Left ventricle myocardium inferior (tissue), 1 donor: ENCODE results near the gene ASTL. TPM values are rescaled to one million over a fixed set of nuclear protein-coding genes. Genes with fewer than 3 reads are reported as not detected.

Experiments used
- DNase-seq: peaks from one replicate; pipeline ENCODE4 v3.0.0-alpha.2; 2020
- H3K27ac ChIP-seq: fragments of 200-600 bp; replicated peaks from 2 replicates; pipeline ENCODE4 v1.8.0; 2021
- H3K27me3 ChIP-seq: fragments of 200-600 bp; 2 replicates; pipeline ENCODE4 v1.8.0; 2021; ENCODE audit warnings: low read depth
- H3K36me3 ChIP-seq: fragments of 200-600 bp; 2 replicates; pipeline ENCODE4 v1.8.0; 2021
- H3K4me1 ChIP-seq: fragments of 200-600 bp; 2 replicates; pipeline ENCODE4 v1.8.0; 2021
- H3K4me3 ChIP-seq: fragments of 200-600 bp; 2 replicates; pipeline ENCODE4 v1.8.0; 2021; ENCODE audit warnings: mild to moderate bottlenecking, moderate library complexity
- H3K9me3 ChIP-seq: fragments of 200-600 bp; replicated peaks from 2 replicates; pipeline ENCODE4 v1.8.0; 2021
- intact Hi-C: fragments of 100-400 bp; cut with micrococcal nuclease; formaldehyde crosslinking; loops from one replicate; pipeline ENCODE4 v1.11.0; 2022
- total RNA-seq: library from RNA; stranded (reverse); fragmentation: NEBNext Ultra II Directional; extraction: Animal tissue kit (Norgen Biotek cat#: 25700); gene quantifications from one replicate; pipeline ENCODE4 v1.2.1, GENCODE V29; 2021
- TF ChIP-seq, protein P1 (sequence below): fragments of 200-600 bp; IDR thresholded peaks from 2 replicates; pipeline ENCODE4 v1.8.0; 2021; ENCODE audit warnings: antibody characterized with exemption, mild to moderate bottlenecking, borderline replicate concordance
- donor health status: DM: no; HTN: yes; CAD: no; lungs with severe emphysema.

ASTL gene
- total RNA-seq, 1 donor from 2014 or later, result not detected

DNA sequence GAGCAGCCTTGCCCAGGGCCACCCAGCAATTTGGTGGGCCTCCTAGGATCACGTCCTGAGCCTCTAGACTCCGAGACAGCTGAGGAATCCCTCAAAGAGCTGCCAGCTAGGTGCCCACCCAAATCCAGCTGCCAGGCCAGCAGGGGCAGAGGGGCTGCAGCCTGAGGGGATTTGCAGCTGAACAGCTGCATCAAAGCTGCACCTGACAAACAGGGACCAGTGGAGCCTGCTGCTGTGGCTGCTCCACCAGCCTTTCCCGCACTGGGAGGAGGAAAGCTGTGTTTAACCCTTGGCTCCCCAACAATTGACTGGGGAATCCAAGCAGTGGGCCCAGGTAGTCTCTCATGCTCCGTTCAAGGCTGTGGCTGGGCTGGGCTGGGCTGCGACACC, 30.2 kb downstream of the ASTL start:
- no peaks in the 10 kb centered on the region for H3K36me3 ChIP-seq
- no peak for DNase-seq
- intact Hi-C loops, result no loop called here
- TF ChIP-seq, protein P1, sequence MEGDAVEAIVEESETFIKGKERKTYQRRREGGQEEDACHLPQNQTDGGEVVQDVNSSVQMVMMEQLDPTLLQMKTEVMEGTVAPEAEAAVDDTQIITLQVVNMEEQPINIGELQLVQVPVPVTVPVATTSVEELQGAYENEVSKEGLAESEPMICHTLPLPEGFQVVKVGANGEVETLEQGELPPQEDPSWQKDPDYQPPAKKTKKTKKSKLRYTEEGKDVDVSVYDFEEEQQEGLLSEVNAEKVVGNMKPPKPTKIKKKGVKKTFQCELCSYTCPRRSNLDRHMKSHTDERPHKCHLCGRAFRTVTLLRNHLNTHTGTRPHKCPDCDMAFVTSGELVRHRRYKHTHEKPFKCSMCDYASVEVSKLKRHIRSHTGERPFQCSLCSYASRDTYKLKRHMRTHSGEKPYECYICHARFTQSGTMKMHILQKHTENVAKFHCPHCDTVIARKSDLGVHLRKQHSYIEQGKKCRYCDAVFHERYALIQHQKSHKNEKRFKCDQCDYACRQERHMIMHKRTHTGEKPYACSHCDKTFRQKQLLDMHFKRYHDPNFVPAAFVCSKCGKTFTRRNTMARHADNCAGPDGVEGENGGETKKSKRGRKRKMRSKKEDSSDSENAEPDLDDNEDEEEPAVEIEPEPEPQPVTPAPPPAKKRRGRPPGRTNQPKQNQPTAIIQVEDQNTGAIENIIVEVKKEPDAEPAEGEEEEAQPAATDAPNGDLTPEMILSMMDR, result no peak
- H3K4me1 ChIP-seq, result peaks cover 57% of the 10 kb centered on the region
- H3K4me3 ChIP-seq, result peak overlapping the region; percentile 53
- H3K27me3 ChIP-seq, result no peaks in the 10 kb centered on the region
- peaks cover 15% of the 10 kb centered on the region for H3K9me3 ChIP-seq
- peak overlapping the region; percentile 90 for H3K27ac ChIP-seq

DNA sequence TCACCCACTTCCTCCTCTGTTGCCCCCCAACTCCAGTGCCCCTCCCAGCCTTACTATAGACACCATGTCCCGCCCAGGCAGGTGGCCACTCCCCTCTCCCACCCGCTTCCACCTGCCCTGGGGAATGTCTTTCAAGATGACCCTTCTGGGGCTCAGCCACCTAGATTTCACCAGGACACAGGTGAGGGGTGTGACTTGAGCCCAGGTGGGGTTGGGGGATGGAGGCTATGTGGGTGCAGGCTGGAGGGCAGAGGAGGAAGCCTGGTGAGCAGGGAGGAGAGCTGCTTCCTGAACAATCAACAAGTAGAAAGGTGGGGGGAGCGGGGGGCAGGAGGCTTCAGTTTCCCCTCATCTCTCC, 30.6 kb downstream of the ASTL start:
- peaks cover 62% of the 10 kb centered on the region for H3K4me1 ChIP-seq
- peaks cover 15% of the 10 kb centered on the region for H3K9me3 ChIP-seq
- DNase-seq, result peak; percentile 12
- no peaks in the 10 kb centered on the region for H3K27me3 ChIP-seq
- peak overlapping the region; percentile 90 for H3K27ac ChIP-seq
- TF ChIP-seq, protein P1, result no peak
- no peaks in the 10 kb centered on the region for H3K36me3 ChIP-seq
- H3K4me3 ChIP-seq, result no peak overlapping the region
- intact Hi-C loops, result no loop called here

DNA sequence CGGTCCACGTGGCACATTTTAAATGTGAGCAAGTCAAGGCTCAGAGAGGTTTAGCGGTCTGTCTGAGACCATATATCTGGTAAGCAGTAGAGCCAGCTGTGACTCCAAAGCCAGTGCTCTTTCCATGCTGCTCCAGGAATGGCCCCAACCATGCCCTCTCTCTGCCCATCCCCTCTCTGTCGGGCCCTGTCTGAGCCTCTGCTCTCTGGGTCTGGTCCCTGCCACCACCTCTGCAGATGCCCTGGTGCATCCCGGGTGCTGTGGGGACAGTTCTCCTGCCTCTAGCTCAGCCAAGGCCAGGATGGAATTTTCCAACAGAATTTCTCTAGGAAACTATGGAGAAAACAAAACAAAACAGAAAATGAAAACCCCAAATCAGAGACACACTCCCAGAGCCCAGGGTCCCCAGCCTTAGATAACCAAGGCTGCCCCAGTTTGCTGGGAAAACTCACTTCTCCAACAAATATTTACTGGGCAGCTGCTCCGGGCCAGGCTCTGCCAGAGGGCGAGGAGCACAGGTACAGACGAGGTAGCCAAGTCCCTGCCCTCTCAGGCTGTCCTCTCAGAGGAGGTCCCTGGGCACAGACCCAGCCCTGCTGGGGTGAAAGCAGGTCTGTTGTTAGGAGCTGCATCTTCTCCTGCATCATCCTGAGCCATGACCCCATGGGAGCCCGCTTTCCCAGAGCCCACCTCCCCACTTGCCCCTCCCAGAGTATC, 31.2 kb downstream of the ASTL start:
- TF ChIP-seq, protein P1, result no peak
- H3K36me3 ChIP-seq, result no peaks in the 10 kb centered on the region
- H3K27ac ChIP-seq, result peak overlapping the region; percentile 90
- H3K9me3 ChIP-seq, result peaks cover 15% of the 10 kb centered on the region
- intact Hi-C loops, result no loop called here
- peaks cover 67% of the 10 kb centered on the region for H3K4me1 ChIP-seq
- peak; percentile 16 for DNase-seq
- no peaks in the 10 kb centered on the region for H3K27me3 ChIP-seq
- H3K4me3 ChIP-seq, result no peak overlapping the region

DNA sequence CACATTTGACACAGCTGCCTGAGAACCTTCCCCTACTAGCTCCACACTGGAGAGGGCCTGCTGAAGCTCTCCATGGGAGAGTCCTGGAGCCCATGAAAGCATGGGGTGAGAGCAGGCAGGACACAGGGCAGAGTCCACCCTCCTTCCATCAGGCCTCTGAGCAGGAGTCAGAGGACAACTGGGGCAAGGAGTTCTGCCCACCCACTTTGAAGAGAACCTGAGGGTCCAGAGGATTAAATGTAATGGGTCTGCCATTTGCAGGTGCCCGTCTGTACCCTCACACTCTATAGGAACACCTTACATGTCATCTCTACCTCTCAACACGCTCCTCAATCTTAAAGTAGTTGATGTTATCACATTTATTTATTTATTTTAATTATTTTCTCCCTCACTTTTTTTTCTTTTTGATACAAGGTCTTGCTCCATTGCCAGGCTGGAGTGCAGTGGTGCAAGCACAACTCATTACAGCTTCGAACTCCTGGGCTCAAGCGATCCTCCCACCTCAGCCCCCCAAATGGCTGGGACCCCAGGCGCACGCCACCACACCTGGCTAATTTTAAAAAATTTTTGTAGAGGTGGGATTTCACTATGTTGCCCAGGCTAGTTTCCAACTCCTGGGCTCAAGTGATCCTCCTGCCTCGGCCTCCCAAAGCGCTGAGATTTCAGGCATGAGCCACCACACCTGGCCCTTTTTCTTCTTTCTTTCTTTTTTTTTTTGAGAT, 32.1 kb downstream of the ASTL start:
- intact Hi-C loops, result no loop called here

DNA sequence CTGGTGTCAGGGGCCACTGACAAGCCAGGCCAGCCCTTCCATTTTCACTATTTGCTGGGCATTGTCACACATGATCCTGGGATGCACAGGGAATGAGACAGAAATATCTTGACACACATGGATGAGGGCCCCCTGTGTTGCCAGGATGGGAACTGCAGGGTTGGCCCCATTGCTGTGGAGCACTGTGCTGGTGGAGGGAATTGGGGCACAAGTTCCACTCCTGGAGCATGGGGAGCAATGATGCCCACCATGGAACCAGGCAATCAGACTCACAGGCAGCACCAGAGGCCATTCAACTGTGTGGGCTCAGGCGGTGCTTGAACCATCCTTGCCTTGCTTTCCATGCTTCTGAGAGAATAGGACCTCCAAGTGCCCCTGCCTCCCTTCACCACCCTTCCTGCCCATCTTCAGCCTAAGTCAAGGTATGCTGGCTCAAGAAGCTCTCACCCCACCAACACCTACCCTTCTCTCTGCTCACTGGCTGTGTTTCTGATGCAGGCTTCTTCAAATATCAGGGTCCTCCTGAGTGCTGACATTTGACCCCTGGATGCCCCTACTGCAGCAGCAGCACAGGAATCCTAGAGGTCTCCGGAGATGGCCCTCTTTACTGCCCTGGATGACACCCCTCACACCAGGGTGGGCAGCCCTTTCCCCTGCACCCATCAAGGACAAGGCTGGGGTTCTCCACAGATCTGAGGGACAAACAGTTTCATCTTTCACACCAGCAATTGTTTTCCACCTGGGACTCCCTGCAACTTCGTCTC, 33.0 kb downstream of the ASTL start:
- DNase-seq, result no peak
- intact Hi-C loops, result no loop called here

More for the DNA sequence above, 32.1 kb downstream of the ASTL start:
- DNase-seq, result no peak
- Histone ChIP-seq H3K4me1 (peaks cover 74% of the 10 kb centered on the region), H3K27ac (peak overlapping the region; percentile 16), H3K27me3 (no peaks in the 10 kb centered on the region), H3K4me3 (no peak overlapping the region), H3K9me3 (peaks cover 15% of the 10 kb centered on the region), H3K36me3 (no peaks in the 10 kb centered on the region)
- TF ChIP-seq, protein P1, result no peak

More for the DNA sequence above, 33.0 kb downstream of the ASTL start:
- no peaks in the 10 kb centered on the region for H3K27me3 ChIP-seq
- H3K9me3 ChIP-seq, result peaks cover 15% of the 10 kb centered on the region
- peak overlapping the region; percentile 81 for H3K27ac ChIP-seq
- no peaks in the 10 kb centered on the region for H3K36me3 ChIP-seq
- TF ChIP-seq, protein P1, result no peak
- peaks cover 74% of the 10 kb centered on the region for H3K4me1 ChIP-seq
- no peak overlapping the region for H3K4me3 ChIP-seq
